ENCODE data around the gene ZNF618.

Gene ZNF618

DNA sequence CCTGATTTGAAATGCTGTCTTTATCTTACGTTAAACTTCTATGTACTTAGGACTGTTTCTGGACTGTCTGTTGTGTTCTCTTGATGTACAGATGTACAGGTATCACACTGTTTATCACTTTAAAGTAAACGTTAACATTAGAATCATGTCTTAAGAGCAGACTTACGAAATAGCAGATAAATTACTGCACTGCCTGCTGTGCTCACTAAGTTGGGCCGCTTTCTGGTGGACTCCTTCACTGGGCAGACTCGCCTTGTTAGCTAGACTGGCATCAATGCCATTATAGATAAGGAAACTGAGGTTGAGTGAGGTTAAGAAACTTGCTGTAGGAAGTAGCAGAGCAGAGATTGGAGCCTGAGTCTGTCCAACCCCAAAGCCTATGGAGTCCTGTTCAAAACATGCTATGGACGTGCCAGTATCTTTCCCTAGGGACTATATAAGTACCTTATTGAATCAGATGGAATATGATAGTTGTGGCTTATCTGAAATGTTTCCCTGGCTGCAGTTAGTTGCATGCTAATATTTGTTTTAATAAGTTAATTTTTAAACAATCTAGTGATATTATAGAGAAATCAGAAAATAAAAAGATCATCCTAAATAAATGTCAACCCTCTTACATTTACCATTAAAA lies 16.9 kb downstream of the ZNF618 start:
- H4K20me1 ChIP-seq (ENCODE audit: control insufficient read depth, insufficient read depth, low read depth, low read length): no peaks in the 10 kb centered on the region
- no peaks in the 10 kb centered on the region for H3K9me3 ChIP-seq (ENCODE audit: control insufficient read depth, insufficient read depth, low read length)
- no peaks in the 10 kb centered on the region for H3K9me2 ChIP-seq (replicated peaks; ENCODE audit: control insufficient read depth, low read length)
- no peaks in the 10 kb centered on the region for H3F3A ChIP-seq (ENCODE audit: control insufficient read depth, insufficient read depth)
- TF ChIP-seq, protein P1, sequence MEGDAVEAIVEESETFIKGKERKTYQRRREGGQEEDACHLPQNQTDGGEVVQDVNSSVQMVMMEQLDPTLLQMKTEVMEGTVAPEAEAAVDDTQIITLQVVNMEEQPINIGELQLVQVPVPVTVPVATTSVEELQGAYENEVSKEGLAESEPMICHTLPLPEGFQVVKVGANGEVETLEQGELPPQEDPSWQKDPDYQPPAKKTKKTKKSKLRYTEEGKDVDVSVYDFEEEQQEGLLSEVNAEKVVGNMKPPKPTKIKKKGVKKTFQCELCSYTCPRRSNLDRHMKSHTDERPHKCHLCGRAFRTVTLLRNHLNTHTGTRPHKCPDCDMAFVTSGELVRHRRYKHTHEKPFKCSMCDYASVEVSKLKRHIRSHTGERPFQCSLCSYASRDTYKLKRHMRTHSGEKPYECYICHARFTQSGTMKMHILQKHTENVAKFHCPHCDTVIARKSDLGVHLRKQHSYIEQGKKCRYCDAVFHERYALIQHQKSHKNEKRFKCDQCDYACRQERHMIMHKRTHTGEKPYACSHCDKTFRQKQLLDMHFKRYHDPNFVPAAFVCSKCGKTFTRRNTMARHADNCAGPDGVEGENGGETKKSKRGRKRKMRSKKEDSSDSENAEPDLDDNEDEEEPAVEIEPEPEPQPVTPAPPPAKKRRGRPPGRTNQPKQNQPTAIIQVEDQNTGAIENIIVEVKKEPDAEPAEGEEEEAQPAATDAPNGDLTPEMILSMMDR (IDR thresholded peaks at IDR 0.05; ENCODE audit: low read depth, low read length, poor library complexity, severe bottlenecking): no peak
- no peak for TF ChIP-seq EZH2phosphoT487 (IDR thresholded peaks at IDR 0.05; ENCODE audit: borderline replicate concordance, low read length)
- no peaks in the 10 kb centered on the region for H3K27me3 ChIP-seq (ENCODE audit: control insufficient read depth, low read length)
- H3K4me1 ChIP-seq (ENCODE audit: control insufficient read depth, low read length): no peaks in the 10 kb centered on the region
- no peaks in the 10 kb centered on the region for H3K36me3 ChIP-seq (ENCODE audit: control insufficient read depth, low read length)
- H3K79me2 ChIP-seq (ENCODE audit: control insufficient read depth, low read length): no peaks in the 10 kb centered on the region
- no peak overlapping the region for H3K4me2 ChIP-seq (ENCODE audit: low read length)
- H3K27ac ChIP-seq (ENCODE audit: low read depth, low read length): no peak overlapping the region
- H3K4me3 ChIP-seq (ENCODE audit: low read length): no peak overlapping the region

DNA sequence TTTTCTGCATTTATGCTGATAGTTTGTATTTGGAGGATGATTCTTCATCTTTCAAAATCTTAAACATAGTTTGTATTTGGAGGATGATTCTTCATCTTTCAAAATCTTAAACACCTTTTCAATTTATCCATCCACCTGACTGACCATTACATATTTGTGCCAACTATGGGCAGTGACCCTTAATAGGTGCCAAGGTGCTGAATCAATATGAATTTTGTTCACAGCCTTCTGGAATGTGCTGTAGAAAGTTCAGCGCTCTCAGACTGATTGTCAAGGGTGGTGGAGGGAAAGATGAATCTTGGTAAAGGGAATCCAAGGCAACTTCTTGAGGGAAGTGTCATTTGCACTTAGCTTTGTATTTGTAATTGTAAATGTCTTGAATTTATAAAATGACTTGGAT lies 18.1 kb downstream of the ZNF618 start:
- Histone ChIP-seq H3K9me3 (ENCODE audit: control insufficient read depth, insufficient read depth, low read length) (no peaks in the 10 kb centered on the region), H3K27me3 (ENCODE audit: control insufficient read depth, low read length) (no peaks in the 10 kb centered on the region), H3K9me2 (replicated peaks; ENCODE audit: control insufficient read depth, low read length) (no peaks in the 10 kb centered on the region), H3K4me1 (ENCODE audit: control insufficient read depth, low read length) (no peaks in the 10 kb centered on the region), H4K20me1 (ENCODE audit: control insufficient read depth, insufficient read depth, low read depth, low read length) (no peaks in the 10 kb centered on the region), H3K27ac (ENCODE audit: low read depth, low read length) (no peak overlapping the region), H3K36me3 (ENCODE audit: control insufficient read depth, low read length) (no peaks in the 10 kb centered on the region), H3F3A (ENCODE audit: control insufficient read depth, insufficient read depth) (no peaks in the 10 kb centered on the region), H3K4me2 (ENCODE audit: low read length) (no peak overlapping the region), H3K79me2 (ENCODE audit: control insufficient read depth, low read length) (no peaks in the 10 kb centered on the region), H3K4me3 (ENCODE audit: low read length) (no peak overlapping the region)
- TF ChIP-seq, protein P1 (IDR thresholded peaks at IDR 0.05; ENCODE audit: low read depth, low read length, poor library complexity, severe bottlenecking): no peak
- TF ChIP-seq EZH2phosphoT487 (IDR thresholded peaks at IDR 0.05; ENCODE audit: borderline replicate concordance, low read length): no peak

GRCh38 chr9:113895526-113895925 lies 19.4 kb downstream of the ZNF618 start:
- Histone ChIP-seq H3K79me2 (ENCODE audit: control insufficient read depth, low read length) (no peaks in the 10 kb centered on the region), H3F3A (ENCODE audit: control insufficient read depth, insufficient read depth) (no peaks in the 10 kb centered on the region), H3K27ac (ENCODE audit: low read depth, low read length) (no peak overlapping the region), H4K20me1 (ENCODE audit: control insufficient read depth, insufficient read depth, low read depth, low read length) (no peaks in the 10 kb centered on the region), H3K27me3 (ENCODE audit: control insufficient read depth, low read length) (no peaks in the 10 kb centered on the region), H3K4me3 (ENCODE audit: low read length) (no peak overlapping the region), H3K36me3 (ENCODE audit: control insufficient read depth, low read length) (no peaks in the 10 kb centered on the region), H3K4me2 (ENCODE audit: low read length) (no peak overlapping the region), H3K4me1 (ENCODE audit: control insufficient read depth, low read length) (no peaks in the 10 kb centered on the region), H3K9me2 (replicated peaks; ENCODE audit: control insufficient read depth, low read length) (no peaks in the 10 kb centered on the region), H3K9me3 (ENCODE audit: control insufficient read depth, insufficient read depth, low read length) (no peaks in the 10 kb centered on the region)
- no peak for TF ChIP-seq EZH2phosphoT487 (IDR thresholded peaks at IDR 0.05; ENCODE audit: borderline replicate concordance, low read length)

- no peaks in the 10 kb centered on the region for H3K9me3 ChIP-seq (ENCODE audit: control insufficient read depth, insufficient read depth, low read length)
- H3K4me3 ChIP-seq (ENCODE audit: low read length): no peak overlapping the region
- H3K4me2 ChIP-seq (ENCODE audit: low read length): no peak overlapping the region
- no peak overlapping the region for H3K27ac ChIP-seq (ENCODE audit: low read depth, low read length)
- TF ChIP-seq, protein P1 (IDR thresholded peaks at IDR 0.05; ENCODE audit: low read depth, low read length, poor library complexity, severe bottlenecking): no peak
- no peak for TF ChIP-seq EZH2phosphoT487 (IDR thresholded peaks at IDR 0.05; ENCODE audit: borderline replicate concordance, low read length)
- H3K27me3 ChIP-seq (ENCODE audit: control insufficient read depth, low read length): no peaks in the 10 kb centered on the region
- no peaks in the 10 kb centered on the region for H3K4me1 ChIP-seq (ENCODE audit: control insufficient read depth, low read length)
- H3F3A ChIP-seq (ENCODE audit: control insufficient read depth, insufficient read depth): no peaks in the 10 kb centered on the region
- no peaks in the 10 kb centered on the region for H3K36me3 ChIP-seq (ENCODE audit: control insufficient read depth, low read length)
- no peaks in the 10 kb centered on the region for H3K9me2 ChIP-seq (replicated peaks; ENCODE audit: control insufficient read depth, low read length)
- no peaks in the 10 kb centered on the region for H3K79me2 ChIP-seq (ENCODE audit: control insufficient read depth, low read length)
- no peaks in the 10 kb centered on the region for H4K20me1 ChIP-seq (ENCODE audit: control insufficient read depth, insufficient read depth, low read depth, low read length)
These were observed 20.6 kb downstream of the ZNF618 start for GRCh38 chr9:113896713-113897112.
